Breast epithelium (tissue), 3 donors: ENCODE data around the gene RCOR1.

Source experiments
- CTCF ChIP-seq, 3 donors: fragments of 450-650 bp; IDR thresholded peaks; one replicate each; pipeline ENCODE4 v1.5.1; 2016 to 2017; ENCODE audit warnings: antibody characterized with exemption in 3 of 3, mild to moderate bottlenecking in 3 of 3, moderate library complexity in 3 of 3
- POLR2AphosphoS5 ChIP-seq, 3 donors: sonication (generic); formaldehyde crosslinking; IDR thresholded peaks; one replicate each; pipeline ENCODE4 v1.6.1; 2017; ENCODE audit warnings: antibody characterized with exemption in 3 of 3

GRCh38 chr14:102776761-102777710 is 184.6 kb downstream of the RCOR1 start, which contains the start of gene TRAF3:
- TF ChIP-seq CTCF (IDR thresholded peaks at IDR 0.05) (no peak), POLR2AphosphoS5 (IDR thresholded peaks at IDR 0.05) (peak in 2 of 3 donors; percentile 43 to 68)
